Heart left ventricle (tissue), 16 donors: ENCODE results near the gene SHROOM1. TPM values are rescaled to one million over a fixed set of nuclear protein-coding genes. Genes with fewer than 3 reads are reported as not detected.
"Not testable (repeated sequence)": the region's sequence is repeated elsewhere in the genome, so short reads cannot be mapped to it uniquely, and the experiment has no call there.

Source experiments
- ATAC-seq, 4 donors: fragments of 200-7000 bp; cut with Tn5 transposase; one replicate each; pipeline ENCODE4 v1.9.1; 2020 to 2022; ENCODE audit warnings: moderate library complexity in 4 of 4, mild to moderate bottlenecking in 3 of 4, moderate number of reproducible peaks in 1 of 4
- DNase-seq, 5 donors: peaks; one replicate each; pipeline ENCODE4 v3.0.0-alpha.2; 2020
- H3K27ac ChIP-seq, 12 donors: fragments of 200-600 bp; sonication (generic) in 4 of 12; one replicate each; pipeline versions ENCODE4 v1.5.0 to v1.8.0; 2016 to 2022; ENCODE audit warnings: mild to moderate bottlenecking in 2 of 12
- H3K27me3 ChIP-seq, 9 donors: fragments of 200-600 bp; sonication (generic) in 2 of 9; one replicate each; pipeline versions ENCODE4 v1.5.1 to v1.8.0; 2016 to 2022; ENCODE audit warnings: mild to moderate bottlenecking in 3 of 9
- H3K36me3 ChIP-seq, 9 donors: fragments of 200-600 bp; sonication (generic) in 2 of 9; one replicate each; pipeline versions ENCODE4 v1.5.0 to v1.8.0; 2018 to 2022; ENCODE audit warnings: mild to moderate bottlenecking in 2 of 9
- H3K4me1 ChIP-seq, 12 donors: fragments of 200-600 bp; sonication (generic) in 4 of 12; one replicate each; pipeline versions ENCODE4 v1.5.0 to v1.8.0; 2016 to 2022; ENCODE audit warnings: mild to moderate bottlenecking in 3 of 12
- H3K4me3 ChIP-seq, 12 donors: fragments of 200-600 bp; sonication (generic) in 4 of 12; one replicate each; pipeline versions ENCODE4 v1.5.0 to v1.8.0; 2017 to 2022; ENCODE audit warnings: mild to moderate bottlenecking in 9 of 12, moderate library complexity in 4 of 12
- H3K9me3 ChIP-seq, 12 donors: fragments of 200-600 bp; sonication (generic) in 4 of 12; one replicate each; pipeline versions ENCODE4 v1.5.0 to v1.8.0; 2016 to 2022; ENCODE audit warnings: mild to moderate bottlenecking in 1 of 12
- CTCF ChIP-seq, 12 donors: fragments of 200-600 bp; sonication (generic) in 4 of 12; IDR thresholded peaks; one replicate each; pipeline versions ENCODE4 v1.5.0 to v1.8.0; 2018 to 2022; ENCODE audit warnings: antibody characterized with exemption in 12 of 12, mild to moderate bottlenecking in 5 of 12
- POLR2A ChIP-seq, 2 donors: fragments of 450-650 bp; IDR thresholded peaks; one replicate each; pipeline ENCODE4 v1.6.1; 2017; ENCODE audit warnings: antibody characterized with exemption in 2 of 2, mild to moderate bottlenecking in 2 of 2, moderate library complexity in 2 of 2
- WGBS, 4 donors: extraction: QIAGEN DNeasy Blood & Tissue Kit in 2 of 4; methylation state at CpG; one replicate each; pipeline versions ENCODE4 v1.1.5 to v1.1.7; 2013 to 2018; 5-methylcytosine and 5-hydroxymethylcytosine counted together
- intact Hi-C, 10 donors: fragments of 100-400 bp; cut with DNase I; formaldehyde crosslinking; loops; one replicate each; pipeline versions ENCODE4 v1.11.1 to v1.14.2; 2022
- polyA plus RNA-seq, 2 donors: library from polyadenylated mRNA; stranded (reverse); fragments of 200-250 nt; gene quantifications; one replicate each; pipeline ENCODE4 v1.2.3, GENCODE V29; 2013
- total RNA-seq, 9 donors: library from RNA; depleted of rRNA in 2 of 9; stranded (reverse); fragments of >200 nt in 2 of 9; fragmentation: NEBNext Ultra II Directional in 3 of 9; extraction: Animal tissue kit (Norgen Biotek cat#: 25700) in 3 of 9; gene quantifications; one replicate each; pipeline versions ENCODE4 v1.1.0 to v1.2.4, GENCODE V29; 2016 to 2023
- donor health status: ischemic (EF 13 %, LVEDD 7.1; RV severe dilation, severe dysfunction).
- donor health status: healthy with polysubstance abuse.
- donor health status: DM: no; HTN: yes; CAD: no.
- donor health status: DM: no; HTN: no; CAD: no.
- donor health status: ischemic (EF 25% LVEDD 6.9; RV normal size, moderate dysfunction).
- donor health status: ischemic (EF 25% LVEDD 5.7; RV mildly dilated, moderate dysfunction).
- donor health status: healthy.
- donor health status: DM: yes; HTN: yes; CAD: no.
- donor health status: ischemic (EF 35%, LVEDD 5.7; RV mildly dilated, moderate dysfunction).
- donor health status: nonischemic (EF 11% LVEDD 7.7; RV severe dilation, severe dysfunction).
- donor health status: DM: yes; HTN: yes; CAD: no.
- donor health status: PGD.
- donor health status: ischemic (EF 29% LVEDD 5.4; RV normal size, mild dysfunction).
- donor health status: nonischemic (EF 23%, LVEDD 6.1; RV moderate dilation, normal function).

SHROOM1 gene
- total and polyA plus RNA-seq, 11 donors: 2.0 to 6.8 (median 4.7) TPM

- peaks cover 20 to 62% (median 33%) of the 10 kb centered on the region in 9 donors for H3K27me3 ChIP-seq
- no peak overlapping the region for H3K27ac ChIP-seq
- no peaks in the 10 kb centered on the region for H3K36me3 ChIP-seq
- no peak for ATAC-seq
- no peak for TF ChIP-seq POLR2A (IDR thresholded peaks at IDR 0.05)
- no peak for TF ChIP-seq CTCF (IDR thresholded peaks at IDR 0.05)
- peaks cover 0 to 18% (median 3%) of the 10 kb centered on the region in 12 donors for H3K4me1 ChIP-seq
- intact Hi-C loops: loop anchor here in 5 of 10 donors (5.0 to 10.0 kb wide), 5 partner anchors 33 to 436 kb away; partner anchors contain the start of gene SEPTIN8 (in 1 of the 5)
- H3K4me3 ChIP-seq: no peak overlapping the region
- H3K9me3 ChIP-seq: no peaks in the 10 kb centered on the region
- DNase-seq: no peak
- 86 to 92% (median 90%) methylated on average over 5 of the region's 5 CpGs for WGBS, 4 donors
These were observed 19.8 kb downstream of the SHROOM1 start for GRCh38 chr5:132810605-132811004.

GRCh38 chr5:132808866-132809265, 21.6 kb downstream of the SHROOM1 start:
- no peak for DNase-seq
- intact Hi-C loops: loop anchor here in 1 of 10 donors (10.0 kb wide), 1 partner anchor 284 kb away; no protein-coding TSS in a partner anchor
- H3K36me3 ChIP-seq: no peaks in the 10 kb centered on the region
- no peak for TF ChIP-seq CTCF (IDR thresholded peaks at IDR 0.05)
- no peak for TF ChIP-seq POLR2A (IDR thresholded peaks at IDR 0.05)
- peaks cover 17 to 52% (median 31%) of the 10 kb centered on the region in 9 donors for H3K27me3 ChIP-seq
- 44 to 69% (median 46%) methylated on average over 3 of the region's 3 CpGs for WGBS, 4 donors
- H3K4me3 ChIP-seq: no peak overlapping the region
- no peak overlapping the region for H3K27ac ChIP-seq
- peaks cover 0 to 14% (median 3%) of the 10 kb centered on the region in 12 donors for H3K4me1 ChIP-seq
- no peaks in the 10 kb centered on the region for H3K9me3 ChIP-seq
- ATAC-seq: no peak

GRCh38 chr5:132808448-132808847, 22.0 kb downstream of the SHROOM1 start:
- Histone ChIP-seq H3K4me3 (no peak overlapping the region), H3K4me1 (peaks cover 0 to 10% (median 2%) of the 10 kb centered on the region in 12 donors), H3K36me3 (no peaks in the 10 kb centered on the region), H3K27me3 (peaks cover 13 to 48% (median 27%) of the 10 kb centered on the region in 9 donors), H3K27ac (no peak overlapping the region), H3K9me3 (no peaks in the 10 kb centered on the region)
- TF ChIP-seq CTCF (IDR thresholded peaks at IDR 0.05) (no peak), POLR2A (IDR thresholded peaks at IDR 0.05) (no peak)
- 55 to 67% (median 63%) methylated on average over 2 of the region's 2 CpGs for WGBS, 4 donors
- DNase-seq (no peak), ATAC-seq (no peak)
- intact Hi-C loops: loop anchor here in 1 of 10 donors (10.0 kb wide), 1 partner anchor 284 kb away; no protein-coding TSS in a partner anchor

GRCh38 chr5:132807163-132807838, 23.1 kb downstream of the SHROOM1 start:
- Histone ChIP-seq H3K9me3 (no peaks in the 10 kb centered on the region), H3K4me3 (no peak overlapping the region), H3K27ac (no peak overlapping the region), H3K4me1 (peaks cover 0 to under 1% (median 0%) of the 10 kb centered on the region in 12 donors), H3K27me3 (peaks cover 9 to 45% (median 22%) of the 10 kb centered on the region in 9 donors), H3K36me3 (no peaks in the 10 kb centered on the region)
- DNase-seq (no peak), ATAC-seq (no peak)
- 59 to 70% (median 61%) methylated on average over 12 of the region's 12 CpGs for WGBS, 4 donors
- TF ChIP-seq POLR2A (IDR thresholded peaks at IDR 0.05): no peak
- TF ChIP-seq CTCF (IDR thresholded peaks at IDR 0.05): no peak
- intact Hi-C loops: loop anchor here in 1 of 10 donors (10.0 kb wide), 1 partner anchor 282 kb away; no protein-coding TSS in a partner anchor

GRCh38 chr5:132806804-132807162, 23.7 kb downstream of the SHROOM1 start:
- intact Hi-C loops: loop anchor here in 1 of 10 donors (10.0 kb wide), 1 partner anchor 282 kb away; no protein-coding TSS in a partner anchor
- not testable (repeated sequence) for H3K4me1 ChIP-seq, DNase-seq, H3K27ac ChIP-seq, H3K9me3 ChIP-seq, H3K4me3 ChIP-seq, ATAC-seq, H3K36me3 ChIP-seq
- WGBS, 4 donors: 93 to 96% (median 94%) methylated on average over 12 of the region's 12 CpGs
- peaks cover 4 to 44% (median 17%) of the 10 kb centered on the region in 9 donors for H3K27me3 ChIP-seq

GRCh38 chr5:132805872-132806271, 24.6 kb downstream of the SHROOM1 start:
- not testable (repeated sequence) for H3K36me3 ChIP-seq, H3K27ac ChIP-seq, H3K9me3 ChIP-seq, DNase-seq, H3K4me3 ChIP-seq, ATAC-seq, H3K4me1 ChIP-seq
- intact Hi-C loops: loop anchor here in 1 of 10 donors (10.0 kb wide), 1 partner anchor 281 kb away; no protein-coding TSS in a partner anchor
- H3K27me3 ChIP-seq: peaks cover 0 to 35% (median 8%) of the 10 kb centered on the region in 9 donors
- 76 to 94% (median 90%) methylated on average over 5 to 6 of the region's 6 CpGs for WGBS, 4 donors

GRCh38 chr5:132804219-132804618, 26.2 kb downstream of the SHROOM1 start:
- H3K27me3 ChIP-seq: peaks cover 0 to 21% (median 0%) of the 10 kb centered on the region in 9 donors
- intact Hi-C loops: loop anchor here in 1 of 10 donors (10.0 kb wide), 1 partner anchor 279 kb away; no protein-coding TSS in a partner anchor
- not testable (repeated sequence) for DNase-seq

More at GRCh38 chr5:132804219-132804618, 26.2 kb downstream of the SHROOM1 start:
- WGBS, 4 donors: 86 to 100% (median 92%) methylated on average over 1 of the region's 1 CpG
- H3K4me3 ChIP-seq, ATAC-seq, H3K4me1 ChIP-seq, H3K9me3 ChIP-seq, H3K36me3 ChIP-seq, H3K27ac ChIP-seq: not testable (repeated sequence)
